HepG2 (cell line): ENCODE measurements around the gene PFDN5. TPM values are rescaled to one million over a fixed set of nuclear protein-coding genes. Genes with fewer than 3 reads are reported as not detected.

Experiments used
- BHLHE40 ChIP-seq: IDR thresholded peaks from 2 replicates; pipeline ENCODE4 v1.6.1; 2011; ENCODE audit warnings: low read length, improper control_type of control experiment
- BORCS8-MEF2B ChIP-seq: sonication (generic); formaldehyde crosslinking; IDR thresholded peaks from 2 replicates; pipeline ENCODE4 v1.8.0; 2022; ENCODE audit warnings: mild to moderate bottlenecking, missing genetic modification reagents
- CAMTA2 ChIP-seq: sonication (generic); formaldehyde crosslinking; IDR thresholded peaks from 2 replicates; pipeline ENCODE4 v1.4.0; 2020; ENCODE audit warnings: mild to moderate bottlenecking, missing genetic modification reagents, borderline replicate concordance
- ELF3 ChIP-seq: IDR thresholded peaks from 2 replicates; pipeline ENCODE4 v1.6.1; 2016; ENCODE audit warnings: missing genetic modification reagents, missing compliant biosample characterization
- ERF ChIP-seq: IDR thresholded peaks from 2 replicates; pipeline ENCODE4 v1.6.1; 2018; ENCODE audit warnings: missing biosample characterization, missing genetic modification reagents
- FOXA3 ChIP-seq: IDR thresholded peaks from 2 replicates; pipeline ENCODE4 v1.6.1; 2016; ENCODE audit warnings: missing genetic modification reagents, missing compliant biosample characterization
- PHF20 ChIP-seq: sonication (generic); formaldehyde crosslinking; IDR thresholded peaks from 2 replicates; pipeline ENCODE4 v1.5.0; 2020; ENCODE audit warnings: mild to moderate bottlenecking, missing genetic modification reagents
- TARDBP ChIP-seq: sonication (generic); formaldehyde crosslinking; IDR thresholded peaks from 2 replicates; pipeline ENCODE4 v1.8.0; 2022; ENCODE audit warnings: mild to moderate bottlenecking, missing genetic modification reagents
- ZMYM4 ChIP-seq: sonication (generic); formaldehyde crosslinking; IDR thresholded peaks from 2 replicates; pipeline ENCODE4 v1.8.1; 2023; ENCODE audit warnings: mild to moderate bottlenecking, missing genetic modification reagents
- ZNF264 ChIP-seq: sonication (generic); formaldehyde crosslinking; IDR thresholded peaks from 2 replicates; pipeline ENCODE4 v1.4.0; 2020; ENCODE audit warnings: missing genetic modification reagents
- ZNF274 ChIP-seq: sonication (generic); formaldehyde crosslinking; IDR thresholded peaks from 2 replicates; pipeline ENCODE4 v1.5.1; 2020; ENCODE audit warnings: mild to moderate bottlenecking, missing genetic modification reagents
- ZNF547 ChIP-seq: sonication (generic); formaldehyde crosslinking; IDR thresholded peaks from 2 replicates; pipeline ENCODE4 v1.5.1; 2020; ENCODE audit warnings: mild to moderate bottlenecking, missing genetic modification reagents
- ZNF550 ChIP-seq: sonication (generic); formaldehyde crosslinking; IDR thresholded peaks from 2 replicates; pipeline ENCODE4 v1.4.0; 2020; ENCODE audit warnings: mild to moderate bottlenecking, missing genetic modification reagents, borderline replicate concordance
- ZNF552 ChIP-seq: sonication (generic); formaldehyde crosslinking; IDR thresholded peaks from 2 replicates; pipeline ENCODE4 v1.9.0; 2022; ENCODE audit warnings: missing genetic modification reagents, mild to moderate bottlenecking, borderline replicate concordance
- ZNF605 ChIP-seq: sonication (generic); formaldehyde crosslinking; IDR thresholded peaks from 2 replicates; pipeline ENCODE4 v1.8.0; 2022; ENCODE audit warnings: mild to moderate bottlenecking, missing genetic modification reagents
- ZNF652 ChIP-seq: IDR thresholded peaks from 2 replicates; pipeline ENCODE4 v1.6.1; 2016; ENCODE audit warnings: low read depth, borderline replicate concordance
- ZNF883 ChIP-seq: sonication (generic); formaldehyde crosslinking; IDR thresholded peaks from 2 replicates; pipeline ENCODE4 v1.5.1; 2020; ENCODE audit warnings: mild to moderate bottlenecking, missing genetic modification reagents; ENCODE audit errors: not compliant biosample characterization
- polyA plus RNA-seq, 8 experiments: library from polyadenylated mRNA; depleted of rRNA in 3 of 8; stranded (reverse) in 7 of 8; unstranded in 1 of 8; fragments of >200 nt; fragmentation: Illumina TruSeq in 4 of 8; extraction: Trizol in 4 of 8; gene quantifications; 2 replicates each; pipeline versions ENCODE4 v1.2.1 to v1.2.3, GENCODE V29; 2011 to 2016; ENCODE audit warnings: low read depth in 4 of 8, missing spikeins in 1 of 8, mixed read lengths in 1 of 8; ENCODE audit not compliant: insufficient read depth in 1 of 8
- total RNA-seq, 5 experiments: library from RNA; depleted of rRNA; stranded (reverse); fragments of >200 nt; fragmentation: Illumina TruSeq; extraction: Trizol; gene quantifications; 2 replicates each; pipeline ENCODE4 v1.2.3, GENCODE V29; 2016; ENCODE audit warnings: low read depth in 1 of 5
- TF ChIP-seq, protein P1 (sequence below): sonication (generic); formaldehyde crosslinking; IDR thresholded peaks from 2 replicates; pipeline ENCODE4 v1.4.0; 2020; ENCODE audit warnings: mild to moderate bottlenecking, missing genetic modification reagents, borderline replicate concordance
- TF ChIP-seq, protein P2 (sequence below): sonication (generic); formaldehyde crosslinking; IDR thresholded peaks from 2 replicates; pipeline ENCODE4 v1.5.1; 2020; ENCODE audit warnings: mild to moderate bottlenecking, missing genetic modification reagents, moderate library complexity
- TF ChIP-seq, protein P3 (sequence below): sonication (generic); IDR thresholded peaks from 2 replicates; pipeline ENCODE4 v1.6.1; 2016; ENCODE audit warnings: low read depth, borderline replicate concordance
- TF ChIP-seq, protein P4 (sequence below): sonication (generic); formaldehyde crosslinking; IDR thresholded peaks from 2 replicates; pipeline ENCODE4 v1.5.0; 2020; ENCODE audit warnings: mild to moderate bottlenecking, missing genetic modification reagents
- TF ChIP-seq, protein P5 (sequence below): IDR thresholded peaks from 2 replicates; pipeline ENCODE4 v1.6.1; 2016; ENCODE audit warnings: mild to moderate bottlenecking, missing biosample characterization, missing genetic modification reagents

Gene PFDN5
- total and polyA plus RNA-seq, 2 of the 13 experiments (the other 11 are each of a cell fraction or from before 2014, with no cell fraction given): 449 to 462 TPM

DNA sequence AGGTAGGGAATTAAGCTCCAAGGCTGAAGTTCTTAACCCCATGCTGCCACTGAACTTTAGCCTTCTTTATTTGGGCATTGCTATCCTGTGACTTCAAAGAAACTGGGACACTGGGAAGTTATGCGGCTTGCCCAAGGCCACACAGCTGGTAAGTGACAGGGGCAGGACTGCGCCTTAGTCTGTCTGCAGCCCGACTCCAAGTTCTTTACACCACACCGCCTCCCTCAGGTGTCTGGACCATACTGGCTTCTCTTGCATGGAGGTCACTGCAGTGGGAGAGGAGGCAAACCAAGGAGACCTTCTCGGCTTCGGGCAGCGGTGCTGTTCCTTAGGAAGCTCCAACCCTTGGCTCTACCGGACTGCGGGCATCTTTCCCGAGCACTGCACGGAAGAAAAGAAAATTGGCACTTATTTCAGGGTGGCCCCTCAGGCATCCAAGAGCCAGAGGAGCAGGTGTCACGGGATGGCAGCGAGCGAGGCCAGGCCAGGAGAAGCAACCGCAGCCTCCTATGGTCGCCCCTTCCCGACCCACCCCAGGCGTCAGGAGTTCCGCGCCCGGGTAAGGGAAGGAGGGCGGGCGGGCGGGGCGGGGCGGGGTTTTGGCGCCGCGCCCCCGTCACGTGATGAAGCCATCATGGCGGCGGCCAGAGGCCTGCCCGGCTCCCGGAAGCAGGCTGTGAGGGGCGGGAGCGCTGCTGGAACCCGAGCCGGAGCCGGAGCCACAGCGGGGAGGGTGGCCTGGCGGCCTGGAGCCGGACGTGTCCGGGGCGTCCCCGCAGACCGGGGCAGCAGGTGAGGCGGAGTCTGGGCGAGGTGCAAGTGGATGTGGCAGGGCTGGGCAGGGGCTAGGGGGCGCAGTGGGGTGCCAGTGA, 43.6 kb upstream of the PFDN5 start (continued):
- TF ChIP-seq, protein P1, sequence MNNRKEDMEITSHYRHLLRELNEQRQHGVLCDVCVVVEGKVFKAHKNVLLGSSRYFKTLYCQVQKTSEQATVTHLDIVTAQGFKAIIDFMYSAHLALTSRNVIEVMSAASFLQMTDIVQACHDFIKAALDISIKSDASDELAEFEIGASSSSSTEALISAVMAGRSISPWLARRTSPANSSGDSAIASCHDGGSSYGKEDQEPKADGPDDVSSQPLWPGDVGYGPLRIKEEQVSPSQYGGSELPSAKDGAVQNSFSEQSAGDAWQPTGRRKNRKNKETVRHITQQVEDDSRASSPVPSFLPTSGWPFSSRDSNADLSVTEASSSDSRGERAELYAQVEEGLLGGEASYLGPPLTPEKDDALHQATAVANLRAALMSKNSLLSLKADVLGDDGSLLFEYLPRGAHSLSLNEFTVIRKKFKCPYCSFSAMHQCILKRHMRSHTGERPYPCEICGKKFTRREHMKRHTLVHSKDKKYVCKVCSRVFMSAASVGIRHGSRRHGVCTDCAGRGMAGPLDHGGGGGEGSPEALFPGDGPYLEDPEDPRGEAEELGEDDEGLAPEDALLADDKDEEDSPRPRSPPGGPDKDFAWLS: no peak
- TF ChIP-seq ERF (CRISPR knock-in tag) (peak; percentile 42; the same call in 1 of the 2 replicates), ZNF547 (CRISPR knock-in tag) (peak; percentile 74; the same call in 1 of the 2 replicates), ZMYM4 (peak; percentile 44; the same call in 1 of the 2 replicates), TARDBP (CRISPR knock-in tag) (no peak), ZNF550 (CRISPR knock-in tag) (no peak), ZNF264 (CRISPR knock-in tag) (peak; percentile 48; the same call in 1 of the 2 replicates), ZNF274 (0 out of 2 replicates have a peak, but pooled peaks have one; percentile 28), FOXA3 (peak; percentile 22; the same call in 1 of the 2 replicates), BORCS8-MEF2B (CRISPR knock-in tag) (peak; percentile 70), ZNF652 (CRISPR knock-in tag) (0 out of 2 replicates have a peak, but pooled peaks have one; percentile 12), BHLHE40 (peak; percentile 84), ZNF883 (peak; percentile 59), PHF20 (CRISPR knock-in tag) (peak; percentile 97), CAMTA2 (CRISPR knock-in tag) (no peak), ELF3 (CRISPR knock-in tag) (peak; percentile 53), ZNF605 (CRISPR knock-in tag) (peak; percentile 64; the same call in 1 of the 2 replicates), ZNF552 (CRISPR knock-in tag) (0 out of 2 replicates have a peak, but pooled peaks have one; percentile 20)
- TF ChIP-seq, protein P2, sequence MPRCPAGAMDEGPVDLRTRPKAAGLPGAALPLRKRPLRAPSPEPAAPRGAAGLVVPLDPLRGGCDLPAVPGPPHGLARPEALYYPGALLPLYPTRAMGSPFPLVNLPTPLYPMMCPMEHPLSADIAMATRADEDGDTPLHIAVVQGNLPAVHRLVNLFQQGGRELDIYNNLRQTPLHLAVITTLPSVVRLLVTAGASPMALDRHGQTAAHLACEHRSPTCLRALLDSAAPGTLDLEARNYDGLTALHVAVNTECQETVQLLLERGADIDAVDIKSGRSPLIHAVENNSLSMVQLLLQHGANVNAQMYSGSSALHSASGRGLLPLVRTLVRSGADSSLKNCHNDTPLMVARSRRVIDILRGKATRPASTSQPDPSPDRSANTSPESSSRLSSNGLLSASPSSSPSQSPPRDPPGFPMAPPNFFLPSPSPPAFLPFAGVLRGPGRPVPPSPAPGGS: peak; percentile 11; the same call in 1 of the 2 replicates
- TF ChIP-seq, protein P3, sequence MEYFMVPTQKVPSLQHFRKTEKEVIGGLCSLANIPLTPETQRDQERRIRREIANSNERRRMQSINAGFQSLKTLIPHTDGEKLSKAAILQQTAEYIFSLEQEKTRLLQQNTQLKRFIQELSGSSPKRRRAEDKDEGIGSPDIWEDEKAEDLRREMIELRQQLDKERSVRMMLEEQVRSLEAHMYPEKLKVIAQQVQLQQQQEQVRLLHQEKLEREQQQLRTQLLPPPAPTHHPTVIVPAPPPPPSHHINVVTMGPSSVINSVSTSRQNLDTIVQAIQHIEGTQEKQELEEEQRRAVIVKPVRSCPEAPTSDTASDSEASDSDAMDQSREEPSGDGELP: peak; percentile 92
- TF ChIP-seq, protein P4, sequence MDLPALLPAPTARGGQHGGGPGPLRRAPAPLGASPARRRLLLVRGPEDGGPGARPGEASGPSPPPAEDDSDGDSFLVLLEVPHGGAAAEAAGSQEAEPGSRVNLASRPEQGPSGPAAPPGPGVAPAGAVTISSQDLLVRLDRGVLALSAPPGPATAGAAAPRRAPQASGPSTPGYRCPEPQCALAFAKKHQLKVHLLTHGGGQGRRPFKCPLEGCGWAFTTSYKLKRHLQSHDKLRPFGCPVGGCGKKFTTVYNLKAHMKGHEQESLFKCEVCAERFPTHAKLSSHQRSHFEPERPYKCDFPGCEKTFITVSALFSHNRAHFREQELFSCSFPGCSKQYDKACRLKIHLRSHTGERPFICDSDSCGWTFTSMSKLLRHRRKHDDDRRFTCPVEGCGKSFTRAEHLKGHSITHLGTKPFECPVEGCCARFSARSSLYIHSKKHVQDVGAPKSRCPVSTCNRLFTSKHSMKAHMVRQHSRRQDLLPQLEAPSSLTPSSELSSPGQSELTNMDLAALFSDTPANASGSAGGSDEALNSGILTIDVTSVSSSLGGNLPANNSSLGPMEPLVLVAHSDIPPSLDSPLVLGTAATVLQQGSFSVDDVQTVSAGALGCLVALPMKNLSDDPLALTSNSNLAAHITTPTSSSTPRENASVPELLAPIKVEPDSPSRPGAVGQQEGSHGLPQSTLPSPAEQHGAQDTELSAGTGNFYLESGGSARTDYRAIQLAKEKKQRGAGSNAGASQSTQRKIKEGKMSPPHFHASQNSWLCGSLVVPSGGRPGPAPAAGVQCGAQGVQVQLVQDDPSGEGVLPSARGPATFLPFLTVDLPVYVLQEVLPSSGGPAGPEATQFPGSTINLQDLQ: peak; percentile 86
- TF ChIP-seq, protein P5, sequence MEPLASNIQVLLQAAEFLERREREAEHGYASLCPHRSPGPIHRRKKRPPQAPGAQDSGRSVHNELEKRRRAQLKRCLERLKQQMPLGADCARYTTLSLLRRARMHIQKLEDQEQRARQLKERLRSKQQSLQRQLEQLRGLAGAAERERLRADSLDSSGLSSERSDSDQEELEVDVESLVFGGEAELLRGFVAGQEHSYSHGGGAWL (CRISPR knock-in tag): 0 out of 2 replicates have a peak, but pooled peaks have one; percentile 32
